Activated CD4-positive, alpha-beta T cell treated with anti-CD3 and anti-CD28 coated beads, Interleukin-2, amount 10 ng/mL, durations not matched to agents 24 days and 14 days (primary cell): ENCODE measurements around the gene B4GALNT3. TPM values are rescaled to one million over a fixed set of nuclear protein-coding genes. Genes with fewer than 3 reads are reported as not detected.
"Not testable (repeated sequence)": the region's sequence is repeated elsewhere in the genome, so short reads cannot be mapped to it uniquely, and the experiment has no call there.

Source experiments
- DNase-seq: peaks from one replicate; pipeline ENCODE4 v3.0.0; 2022
- H3K27ac Mint-ChIP-seq: one replicate; pipeline ENCODE4 v1.8.0; 2022; ENCODE audit warnings: mild to moderate bottlenecking, mixed read lengths
- H3K27me3 Mint-ChIP-seq: one replicate; pipeline ENCODE4 v1.8.0; 2022; ENCODE audit warnings: mixed read lengths
- H3K36me3 Mint-ChIP-seq: one replicate; pipeline ENCODE4 v1.8.0; 2022; ENCODE audit warnings: low read depth, mild to moderate bottlenecking, mixed read lengths
- H3K4me1 Mint-ChIP-seq: one replicate; pipeline ENCODE4 v1.8.0; 2021; ENCODE audit warnings: mixed read lengths
- H3K4me3 Mint-ChIP-seq: one replicate; pipeline ENCODE4 v1.8.0; 2022; ENCODE audit warnings: mild to moderate bottlenecking, moderate library complexity, mixed read lengths
- H3K9me3 Mint-ChIP-seq: one replicate; pipeline ENCODE4 v1.8.0; 2021; ENCODE audit warnings: mixed read lengths
- intact Hi-C: fragments of 100-400 bp; cut with micrococcal nuclease; formaldehyde crosslinking; loops from one replicate; pipeline ENCODE4 v1.15.1; 2023
- total RNA-seq: library from RNA; stranded (reverse); gene quantifications from 2 replicates; pipeline ENCODE4 v1.2.3, GENCODE V29; 2022

The B4GALNT3 gene
- total RNA-seq, 1 donor from 2014 or later = 6.6 TPM

- Mint-ChIP-seq H3K27me3 (no peaks in the 10 kb centered on the region), H3K36me3 (peaks cover 9% of the 10 kb centered on the region), H3K4me3 (peak overlapping the region; percentile 86), H3K27ac (peak overlapping the region; percentile 88), H3K4me1 (peaks cover 48% of the 10 kb centered on the region), H3K9me3 (no peaks in the 10 kb centered on the region)
- intact Hi-C loops = loop anchor here (1.0 to 10.0 kb wide), 3 partner anchors 244 to 525 kb away; partner anchors contain the start of gene RAD52
- DNase-seq = peak; percentile 96
These were observed 110.2 kb downstream of the B4GALNT3 start for GRCh38 chr12:569803-570434.

- Mint-ChIP-seq H3K9me3 (no peaks in the 10 kb centered on the region), H3K36me3 (peaks cover 9% of the 10 kb centered on the region), H3K27ac (no peak overlapping the region), H3K4me1 (peaks cover 48% of the 10 kb centered on the region), H3K27me3 (no peaks in the 10 kb centered on the region), H3K4me3 (no peak overlapping the region)
- DNase-seq = no peak
- intact Hi-C loops = loop anchor here (10.0 kb wide), 1 partner anchor 524 kb away; no protein-coding TSS in a partner anchor
These were observed 110.7 kb downstream of the B4GALNT3 start for GRCh38 chr12:570435-570920.

GRCh38 chr12:570921-571794 is 111.4 kb downstream of the B4GALNT3 start:
- Mint-ChIP-seq H3K27me3 (no peaks in the 10 kb centered on the region), H3K4me1 (peaks cover 46% of the 10 kb centered on the region), H3K4me3 (peak overlapping the region; percentile 13), H3K36me3 (peaks cover 8% of the 10 kb centered on the region), H3K27ac (peak overlapping the region; percentile 20), H3K9me3 (no peaks in the 10 kb centered on the region)
- no peak for DNase-seq
- intact Hi-C loops = loop anchor here (10.0 kb wide), 1 partner anchor 524 kb away; no protein-coding TSS in a partner anchor

GRCh38 chr12:571795-572531 is 112.2 kb downstream of the B4GALNT3 start:
- intact Hi-C loops = loop anchor here (10.0 kb wide), 1 partner anchor 523 kb away; no protein-coding TSS in a partner anchor

GRCh38 chr12:572532-572899 is 112.8 kb downstream of the B4GALNT3 start:
- Mint-ChIP-seq H3K27ac (peak overlapping the region; percentile 54), H3K9me3 (no peaks in the 10 kb centered on the region), H3K4me3 (no peak overlapping the region), H3K27me3 (no peaks in the 10 kb centered on the region), H3K4me1 (peaks cover 45% of the 10 kb centered on the region), H3K36me3 (peaks cover 8% of the 10 kb centered on the region)
- intact Hi-C loops = loop anchor here (10.0 kb wide), 1 partner anchor 522 kb away; no protein-coding TSS in a partner anchor
- DNase-seq = peak; percentile 68

More at GRCh38 chr12:571795-572531, 112.2 kb downstream of the B4GALNT3 start:
- Mint-ChIP-seq H3K27me3 (no peaks in the 10 kb centered on the region), H3K4me3 (peak overlapping the region; percentile 13), H3K36me3 (peaks cover 8% of the 10 kb centered on the region), H3K4me1 (peaks cover 49% of the 10 kb centered on the region), H3K27ac (peak overlapping the region; percentile 54), H3K9me3 (no peaks in the 10 kb centered on the region)
- no peak for DNase-seq

GRCh38 chr12:573232-573631 is 113.5 kb downstream of the B4GALNT3 start:
- intact Hi-C loops = loop anchor here (10.0 kb wide), 1 partner anchor 522 kb away; no protein-coding TSS in a partner anchor
- Mint-ChIP-seq H3K9me3 (no peaks in the 10 kb centered on the region), H3K27me3 (no peaks in the 10 kb centered on the region), H3K4me1 (peaks cover 43% of the 10 kb centered on the region), H3K4me3 (no peak overlapping the region), H3K27ac (peak overlapping the region; percentile 36), H3K36me3 (peaks cover 8% of the 10 kb centered on the region)
- DNase-seq = no peak

GRCh38 chr12:574475-575128 is 114.9 kb downstream of the B4GALNT3 start:
- intact Hi-C loops = loop anchor here (10.0 kb wide), 1 partner anchor 520 kb away; no protein-coding TSS in a partner anchor

GRCh38 chr12:575129-575502 is 115.4 kb downstream of the B4GALNT3 start:
- intact Hi-C loops = loop anchor here (10.0 kb wide), 1 partner anchor 520 kb away; no protein-coding TSS in a partner anchor
- H3K9me3 Mint-ChIP-seq = no peaks in the 10 kb centered on the region
- no peaks in the 10 kb centered on the region for H3K27me3 Mint-ChIP-seq
- DNase-seq = no peak
- peak overlapping the region; percentile 86 for H3K27ac Mint-ChIP-seq
- peaks cover 32% of the 10 kb centered on the region for H3K4me1 Mint-ChIP-seq
- H3K36me3 Mint-ChIP-seq = peaks cover 8% of the 10 kb centered on the region
- no peak overlapping the region for H3K4me3 Mint-ChIP-seq

More at GRCh38 chr12:574475-575128, 114.9 kb downstream of the B4GALNT3 start:
- Mint-ChIP-seq H3K4me3 (no peak overlapping the region), H3K27ac (peak overlapping the region; percentile 86), H3K4me1 (peaks cover 36% of the 10 kb centered on the region), H3K36me3 (peaks cover 8% of the 10 kb centered on the region), H3K9me3 (no peaks in the 10 kb centered on the region), H3K27me3 (no peaks in the 10 kb centered on the region)
- no peak for DNase-seq

GRCh38 chr12:575948-576614 is 116.3 kb downstream of the B4GALNT3 start:
- H3K9me3 Mint-ChIP-seq = no peaks in the 10 kb centered on the region
- peaks cover 32% of the 10 kb centered on the region for H3K4me1 Mint-ChIP-seq
- peak; percentile 97 for DNase-seq
- H3K4me3 Mint-ChIP-seq = peak overlapping the region; percentile 55
- peak overlapping the region; percentile 86 for H3K27ac Mint-ChIP-seq
- no peaks in the 10 kb centered on the region for H3K27me3 Mint-ChIP-seq
- intact Hi-C loops = loop anchor here (1.0 to 10.0 kb wide), 7 partner anchors 55 to 519 kb away; no protein-coding TSS in a partner anchor
- H3K36me3 Mint-ChIP-seq = peaks cover 8% of the 10 kb centered on the region

GRCh38 chr12:576615-577110 is 116.9 kb downstream of the B4GALNT3 start:
- no peaks in the 10 kb centered on the region for H3K9me3 Mint-ChIP-seq
- H3K36me3 Mint-ChIP-seq = peaks cover 8% of the 10 kb centered on the region
- DNase-seq = no peak
- H3K4me3 Mint-ChIP-seq = peak overlapping the region; percentile 55
- peak overlapping the region; percentile 86 for H3K27ac Mint-ChIP-seq
- H3K27me3 Mint-ChIP-seq = no peaks in the 10 kb centered on the region
- intact Hi-C loops = loop anchor here (1.0 to 10.0 kb wide), 7 partner anchors 54 to 518 kb away; no protein-coding TSS in a partner anchor
- H3K4me1 Mint-ChIP-seq = peaks cover 32% of the 10 kb centered on the region

- not testable (repeated sequence) for H3K27ac Mint-ChIP-seq, H3K27me3 Mint-ChIP-seq, H3K4me3 Mint-ChIP-seq, DNase-seq, H3K9me3 Mint-ChIP-seq, H3K36me3 Mint-ChIP-seq
- H3K4me1 Mint-ChIP-seq = peaks cover 24% of the 10 kb centered on the region
- intact Hi-C loops = loop anchor here (2.0 to 10.0 kb wide), 5 partner anchors 53 to 517 kb away; no protein-coding TSS in a partner anchor
These were observed 118.4 kb downstream of the B4GALNT3 start for GRCh38 chr12:577994-578747.
